Endothelial cell of umbilical vein (primary cell): ENCODE measurements around the gene DSCAML1.

Source experiments
- EZH2 ChIP-seq: IDR thresholded peaks from 2 replicates; pipeline ENCODE4 v1.6.1; 2012; ENCODE audit warnings: borderline replicate concordance, low read depth, mild to moderate bottlenecking, moderate library complexity, low read length, inconsistent platforms; ENCODE audit not compliant: severe bottlenecking
- FOS ChIP-seq: IDR thresholded peaks from 2 replicates; pipeline ENCODE4 v1.6.1; 2011; ENCODE audit warnings: mild to moderate bottlenecking, low read length, moderate library complexity, borderline replicate concordance; ENCODE audit not compliant: insufficient read depth
- GATA2 ChIP-seq: IDR thresholded peaks from 2 replicates; pipeline ENCODE4 v1.7.0; 2011; ENCODE audit warnings: low read depth, mild to moderate bottlenecking, moderate library complexity, mixed read lengths, low read length; ENCODE audit not compliant: insufficient read length, insufficient read depth
- JUN ChIP-seq: IDR thresholded peaks from 2 replicates; pipeline ENCODE4 v1.6.1; 2011; ENCODE audit warnings: borderline replicate concordance, low read depth; ENCODE audit not compliant: insufficient read length, insufficient read depth
- MAX ChIP-seq: IDR thresholded peaks from 2 replicates; pipeline ENCODE4 v1.6.1; 2011; ENCODE audit not compliant: insufficient read depth, insufficient read length
- MYC ChIP-seq: IDR thresholded peaks from one replicate; pipeline ENCODE4 v1.6.1; 2011; ENCODE audit warnings: mild to moderate bottlenecking, low read depth, low read length
- POLR2A ChIP-seq: IDR thresholded peaks from 2 replicates; pipeline ENCODE4 v1.6.1; 2012; ENCODE audit warnings: low read depth, mild to moderate bottlenecking, control low read depth, low read length
- POLR2AphosphoS5 ChIP-seq: IDR thresholded peaks from 2 replicates; pipeline ENCODE4 v1.6.1; 2012; ENCODE audit warnings: low read depth, mild to moderate bottlenecking, control low read depth, low read length, moderate library complexity; ENCODE audit not compliant: insufficient read depth
- TF ChIP-seq, protein P1 (sequence below), 2 donors: IDR thresholded peaks; 1 replicate in 1 of 2; 2 replicates in 1 of 2; pipeline ENCODE4 v1.5.1; 2011; ENCODE audit warnings: low read length in 2 of 2, mild to moderate bottlenecking in 2 of 2, moderate library complexity in 2 of 2, control low read depth in 1 of 2, inconsistent platforms in 1 of 2, low read depth in 1 of 2; ENCODE audit not compliant: insufficient read depth in 1 of 2; ENCODE audit errors: extremely low read depth in 1 of 2

DNA sequence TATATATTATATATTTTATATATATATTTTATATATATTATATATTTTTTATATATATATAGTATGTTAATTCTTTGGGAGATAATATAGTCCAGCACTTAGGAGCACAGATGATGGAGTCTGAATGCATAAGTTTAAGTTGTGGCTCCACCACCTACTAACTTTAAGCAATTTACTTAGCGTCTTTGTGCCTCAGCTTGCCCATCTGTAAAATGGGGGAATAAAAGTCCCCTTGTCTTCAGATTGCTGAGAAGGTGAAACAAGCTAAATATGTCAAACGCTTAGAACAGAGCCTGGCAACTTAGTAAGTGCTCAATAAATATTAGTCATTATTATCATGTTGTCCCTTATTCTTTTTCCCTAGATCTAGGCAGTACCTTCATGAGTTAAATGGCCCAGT is 27.5 kb downstream of the DSCAML1 start:
- TF ChIP-seq, protein P1, sequence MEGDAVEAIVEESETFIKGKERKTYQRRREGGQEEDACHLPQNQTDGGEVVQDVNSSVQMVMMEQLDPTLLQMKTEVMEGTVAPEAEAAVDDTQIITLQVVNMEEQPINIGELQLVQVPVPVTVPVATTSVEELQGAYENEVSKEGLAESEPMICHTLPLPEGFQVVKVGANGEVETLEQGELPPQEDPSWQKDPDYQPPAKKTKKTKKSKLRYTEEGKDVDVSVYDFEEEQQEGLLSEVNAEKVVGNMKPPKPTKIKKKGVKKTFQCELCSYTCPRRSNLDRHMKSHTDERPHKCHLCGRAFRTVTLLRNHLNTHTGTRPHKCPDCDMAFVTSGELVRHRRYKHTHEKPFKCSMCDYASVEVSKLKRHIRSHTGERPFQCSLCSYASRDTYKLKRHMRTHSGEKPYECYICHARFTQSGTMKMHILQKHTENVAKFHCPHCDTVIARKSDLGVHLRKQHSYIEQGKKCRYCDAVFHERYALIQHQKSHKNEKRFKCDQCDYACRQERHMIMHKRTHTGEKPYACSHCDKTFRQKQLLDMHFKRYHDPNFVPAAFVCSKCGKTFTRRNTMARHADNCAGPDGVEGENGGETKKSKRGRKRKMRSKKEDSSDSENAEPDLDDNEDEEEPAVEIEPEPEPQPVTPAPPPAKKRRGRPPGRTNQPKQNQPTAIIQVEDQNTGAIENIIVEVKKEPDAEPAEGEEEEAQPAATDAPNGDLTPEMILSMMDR (IDR thresholded peaks at IDR 0.05; ENCODE audit: extremely low read depth in 1 of 2, insufficient read depth in 1 of 2, low read depth in 1 of 2, low read length in 2 of 2): no peak
- TF ChIP-seq EZH2: no peak
- TF ChIP-seq POLR2AphosphoS5: no peak
- no peak for TF ChIP-seq MAX
- TF ChIP-seq MYC: no peak
- no peak for TF ChIP-seq POLR2A
- no peak for TF ChIP-seq FOS
- TF ChIP-seq GATA2: no peak
- no peak for TF ChIP-seq JUN
